D721Med (cell line): Measurements from ENCODE around the gene NRAS.

Experiments
- DNase-seq: peaks from one replicate; pipeline ENCODE4 v3.0.0; 2011; ENCODE audit warnings: low spot score; ENCODE audit not compliant: insufficient read length
- FAIRE-seq: peaks from 2 replicates; lab custom pipeline; 2011; peaks lifted over from hg19 to GRCh38; lab: Jason Lieb, UNC
- TF ChIP-seq, protein P1 (sequence below): IDR thresholded peaks from 2 replicates; pipeline ENCODE4 v1.5.1; 2012; ENCODE audit warnings: mild to moderate bottlenecking, control low read depth; ENCODE audit not compliant: insufficient read depth; ENCODE audit errors: missing control alignments

NRAS gene

DNA sequence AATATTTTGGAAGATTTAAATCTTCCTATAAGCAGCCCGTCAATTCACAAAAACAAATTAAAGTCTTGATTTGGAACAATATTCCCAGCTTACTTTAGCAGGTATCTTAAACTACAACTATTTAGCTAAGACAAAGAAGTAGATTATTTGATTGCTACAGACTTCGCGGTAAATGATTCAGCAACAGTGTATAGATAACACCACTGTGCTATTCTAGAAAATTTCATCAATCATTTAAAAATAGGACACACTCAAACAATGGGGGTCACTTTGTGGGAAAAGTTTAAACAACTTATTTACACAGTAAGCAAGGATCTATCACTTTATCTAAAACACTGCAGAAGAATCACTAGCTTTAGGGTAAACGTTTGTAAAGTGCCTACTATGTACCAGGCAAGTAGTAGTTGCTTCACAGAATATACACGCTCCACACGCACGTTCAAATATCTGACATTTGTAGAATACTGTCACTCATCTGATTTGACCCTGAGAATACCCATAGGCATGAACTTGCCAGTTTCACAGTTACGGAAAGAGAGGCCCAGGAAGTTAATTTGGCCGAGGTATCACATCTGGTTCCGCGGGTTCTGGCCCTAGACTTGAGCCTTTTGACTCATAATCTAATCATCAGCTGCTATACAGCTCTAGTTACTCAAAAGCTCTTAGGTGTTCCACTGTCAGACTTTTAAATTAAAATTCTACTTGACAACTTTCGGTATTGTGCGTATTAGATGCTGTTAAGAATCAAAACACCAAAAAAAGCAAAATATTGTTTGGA is 47.6 kb downstream of the NRAS start:
- FAIRE-seq (no peak), DNase-seq (no peak)
- TF ChIP-seq, protein P1, sequence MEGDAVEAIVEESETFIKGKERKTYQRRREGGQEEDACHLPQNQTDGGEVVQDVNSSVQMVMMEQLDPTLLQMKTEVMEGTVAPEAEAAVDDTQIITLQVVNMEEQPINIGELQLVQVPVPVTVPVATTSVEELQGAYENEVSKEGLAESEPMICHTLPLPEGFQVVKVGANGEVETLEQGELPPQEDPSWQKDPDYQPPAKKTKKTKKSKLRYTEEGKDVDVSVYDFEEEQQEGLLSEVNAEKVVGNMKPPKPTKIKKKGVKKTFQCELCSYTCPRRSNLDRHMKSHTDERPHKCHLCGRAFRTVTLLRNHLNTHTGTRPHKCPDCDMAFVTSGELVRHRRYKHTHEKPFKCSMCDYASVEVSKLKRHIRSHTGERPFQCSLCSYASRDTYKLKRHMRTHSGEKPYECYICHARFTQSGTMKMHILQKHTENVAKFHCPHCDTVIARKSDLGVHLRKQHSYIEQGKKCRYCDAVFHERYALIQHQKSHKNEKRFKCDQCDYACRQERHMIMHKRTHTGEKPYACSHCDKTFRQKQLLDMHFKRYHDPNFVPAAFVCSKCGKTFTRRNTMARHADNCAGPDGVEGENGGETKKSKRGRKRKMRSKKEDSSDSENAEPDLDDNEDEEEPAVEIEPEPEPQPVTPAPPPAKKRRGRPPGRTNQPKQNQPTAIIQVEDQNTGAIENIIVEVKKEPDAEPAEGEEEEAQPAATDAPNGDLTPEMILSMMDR: no peak

DNA sequence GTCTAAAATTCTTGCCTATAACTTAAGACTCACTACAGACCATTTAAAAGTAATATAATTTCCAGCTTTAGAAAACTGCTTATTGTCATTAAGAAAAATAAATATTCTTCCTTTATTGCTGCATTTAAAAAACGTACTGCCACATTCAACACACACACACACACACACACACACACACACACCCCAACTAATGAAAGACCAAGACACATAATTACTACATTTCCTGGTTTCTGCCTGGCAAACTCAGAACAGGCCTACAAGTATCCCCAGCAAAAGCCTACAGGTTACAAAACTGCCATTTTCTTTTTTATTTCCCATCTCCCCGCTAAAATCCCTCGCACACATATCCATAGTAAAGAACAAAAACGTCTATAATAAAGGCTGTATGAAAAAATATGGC is 48.2 kb downstream of the NRAS start:
- no peak for FAIRE-seq
- TF ChIP-seq, protein P1: no peak
- no peak for DNase-seq

DNA sequence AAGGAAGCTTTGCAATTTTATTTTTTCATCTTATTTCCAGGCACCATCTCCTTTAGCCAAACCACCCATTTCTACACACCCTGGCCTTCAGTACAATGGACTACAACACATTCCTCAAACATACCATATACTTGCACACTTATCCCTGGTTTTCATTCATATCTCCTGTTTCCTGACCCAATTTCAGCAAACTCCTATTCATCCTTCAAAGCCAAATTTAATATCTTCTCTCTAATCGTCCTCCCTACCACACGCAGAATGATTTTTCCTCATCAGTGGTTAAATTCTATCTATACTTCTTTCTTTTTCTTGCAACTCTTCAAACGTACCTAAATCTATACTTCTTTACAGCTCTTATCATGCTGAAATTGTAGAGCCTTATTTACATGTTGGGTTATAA is 49.6 kb downstream of the NRAS start:
- DNase-seq (no peak), FAIRE-seq (no peak)
- TF ChIP-seq, protein P1: no peak

DNA sequence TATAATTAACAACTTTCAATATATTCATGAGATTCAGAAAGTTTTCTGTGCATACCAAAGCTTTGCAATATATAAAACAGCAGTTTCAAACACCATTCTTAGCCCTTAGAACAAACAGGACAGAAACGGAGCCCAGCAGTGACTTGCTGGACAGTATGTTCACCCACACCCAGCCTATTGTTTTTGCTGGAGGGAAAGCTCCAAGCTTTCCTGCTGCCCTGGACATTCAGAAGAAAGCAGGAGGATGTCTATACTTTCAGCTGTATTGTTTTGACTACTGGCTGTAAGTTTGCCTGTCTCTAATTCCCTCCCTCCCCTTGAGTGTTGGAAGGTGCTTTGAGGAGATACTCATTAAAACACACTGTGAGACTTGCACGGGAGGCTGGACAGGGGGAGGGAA is 56.3 kb downstream of the NRAS start:
- TF ChIP-seq, protein P1: no peak
- DNase-seq (no peak), FAIRE-seq (no peak)
